ENCODE results near the gene ZFP36L1.

ZFP36L1 gene

DNA sequence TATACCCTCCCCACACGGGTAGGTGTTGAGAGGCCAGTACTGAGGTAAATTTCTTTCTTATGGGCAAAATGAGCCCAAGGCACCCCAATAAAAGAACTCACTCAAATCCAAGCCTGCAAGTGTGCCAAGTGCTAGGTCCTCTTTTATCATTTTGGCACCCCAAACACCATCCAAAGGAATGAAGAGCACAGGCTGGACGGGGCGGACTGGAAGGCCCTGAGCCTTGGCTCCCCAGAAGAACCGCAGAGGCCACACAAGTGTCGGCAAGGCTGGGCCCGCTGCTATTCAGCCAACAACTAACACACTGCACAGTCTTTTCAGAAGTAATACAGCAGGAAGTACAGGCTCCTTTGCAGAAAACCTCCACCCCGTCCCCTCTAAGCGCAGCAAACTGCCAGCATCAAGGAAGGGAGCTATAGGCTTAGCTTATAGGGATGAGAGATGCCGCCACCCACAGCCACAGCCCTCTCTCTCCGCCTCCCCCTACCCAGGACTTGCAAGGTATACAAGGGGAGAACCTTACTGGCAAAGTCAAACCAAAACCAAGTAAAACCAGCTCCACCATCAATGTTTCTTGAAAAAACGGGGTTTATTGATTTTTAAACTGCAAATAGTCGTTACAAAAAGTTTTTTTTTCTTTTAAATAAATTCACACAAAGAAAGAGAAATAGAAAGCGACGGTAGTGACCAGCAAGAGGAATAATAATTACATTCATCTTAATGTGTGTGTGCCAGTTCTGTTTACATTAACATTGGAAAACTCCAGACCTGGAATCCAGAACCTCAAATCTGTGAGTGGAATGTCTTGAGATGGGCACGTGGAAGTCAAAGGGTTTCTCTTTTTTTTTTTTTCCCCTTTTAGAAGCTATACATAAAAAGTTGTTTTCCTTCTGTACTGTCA is 5.5 kb downstream of the ZFP36L1 start:
- Histone ChIP-seq H3K4me2 (ENCODE audit: low read length) (peak overlapping the region; percentile 97), H3K9ac (ENCODE audit: low read depth, low read length) (peak overlapping the region; percentile 97), H3K27me3 (ENCODE audit: control insufficient read depth, insufficient read depth, low read length) (no peaks in the 10 kb centered on the region), H3K9me3 (replicated peaks; ENCODE audit: low read length) (no peaks in the 10 kb centered on the region), H3K36me3 (ENCODE audit: insufficient read depth, low read length) (peaks cover 52% of the 10 kb centered on the region), H3K4me1 (ENCODE audit: control insufficient read depth, insufficient read depth, low read length) (peaks cover 40% of the 10 kb centered on the region), H3K4me3 (ENCODE audit: low read length) (peak overlapping the region; percentile 53)

GRCh38 chr14:68786491-68787091 is 6.3 kb downstream of the ZFP36L1 start:
- peak overlapping the region; percentile 97 for H3K9ac ChIP-seq (ENCODE audit: low read depth, low read length)
- H3K4me3 ChIP-seq (ENCODE audit: low read length): peak overlapping the region; percentile 53
- H3K4me1 ChIP-seq (ENCODE audit: control insufficient read depth, insufficient read depth, low read length): peaks cover 40% of the 10 kb centered on the region
- H3K27me3 ChIP-seq (ENCODE audit: control insufficient read depth, insufficient read depth, low read length): no peaks in the 10 kb centered on the region
- H3K9me3 ChIP-seq (replicated peaks; ENCODE audit: low read length): no peaks in the 10 kb centered on the region
- H3K4me2 ChIP-seq (ENCODE audit: low read length): peak overlapping the region; percentile 97
- peaks cover 45% of the 10 kb centered on the region for H3K36me3 ChIP-seq (ENCODE audit: insufficient read depth, low read length)

- H3K27me3 ChIP-seq (ENCODE audit: control insufficient read depth, insufficient read depth, low read length): no peaks in the 10 kb centered on the region
- H3K4me2 ChIP-seq (ENCODE audit: low read length): no peak overlapping the region
- H3K4me1 ChIP-seq (ENCODE audit: control insufficient read depth, insufficient read depth, low read length): peaks cover 47% of the 10 kb centered on the region
- no peaks in the 10 kb centered on the region for H3K9me3 ChIP-seq (replicated peaks; ENCODE audit: low read length)
- no peak overlapping the region for H3K4me3 ChIP-seq (ENCODE audit: low read length)
- peaks cover 37% of the 10 kb centered on the region for H3K36me3 ChIP-seq (ENCODE audit: insufficient read depth, low read length)
- H3K9ac ChIP-seq (ENCODE audit: low read depth, low read length): peak overlapping the region; percentile 97
Measured at GRCh38 chr14:68785534-68786490, 7.1 kb downstream of the ZFP36L1 start.

DNA sequence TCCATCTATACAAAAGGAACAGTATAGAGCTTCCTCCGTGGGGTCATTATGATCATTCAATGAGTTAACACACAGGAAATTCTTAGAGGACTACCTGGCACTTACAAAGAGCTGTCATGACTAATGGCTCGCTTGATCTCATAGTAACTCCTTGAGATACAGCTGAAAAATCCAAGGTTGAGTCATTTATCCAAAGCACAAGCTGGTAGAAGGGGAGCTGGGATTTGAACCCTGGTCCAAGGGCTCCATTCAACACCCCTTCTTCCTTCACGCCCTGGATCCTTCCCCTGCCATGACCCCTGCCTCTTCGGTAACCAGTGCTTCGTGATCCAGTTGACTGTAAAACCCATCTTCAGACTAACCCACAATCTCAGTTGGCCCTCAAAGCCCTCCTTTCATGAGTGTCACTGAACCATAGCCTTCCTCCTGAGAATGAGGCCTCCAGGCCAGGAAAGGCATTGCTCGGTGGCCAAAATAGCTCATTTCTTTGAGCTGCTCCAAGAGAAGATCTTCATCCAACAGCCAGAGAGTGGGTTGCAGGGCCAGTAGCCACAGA is 7.8 kb downstream of the ZFP36L1 start:
- H3K4me1 ChIP-seq (ENCODE audit: control insufficient read depth, insufficient read depth, low read length): peaks cover 55% of the 10 kb centered on the region
- H3K9me3 ChIP-seq (replicated peaks; ENCODE audit: low read length): no peaks in the 10 kb centered on the region
- H3K4me3 ChIP-seq (ENCODE audit: low read length): no peak overlapping the region
- peak overlapping the region; percentile 4 for H3K4me2 ChIP-seq (ENCODE audit: low read length)
- peak overlapping the region; percentile 16 for H3K9ac ChIP-seq (ENCODE audit: low read depth, low read length)
- peaks cover 29% of the 10 kb centered on the region for H3K36me3 ChIP-seq (ENCODE audit: insufficient read depth, low read length)
- H3K27me3 ChIP-seq (ENCODE audit: control insufficient read depth, insufficient read depth, low read length): no peaks in the 10 kb centered on the region

DNA sequence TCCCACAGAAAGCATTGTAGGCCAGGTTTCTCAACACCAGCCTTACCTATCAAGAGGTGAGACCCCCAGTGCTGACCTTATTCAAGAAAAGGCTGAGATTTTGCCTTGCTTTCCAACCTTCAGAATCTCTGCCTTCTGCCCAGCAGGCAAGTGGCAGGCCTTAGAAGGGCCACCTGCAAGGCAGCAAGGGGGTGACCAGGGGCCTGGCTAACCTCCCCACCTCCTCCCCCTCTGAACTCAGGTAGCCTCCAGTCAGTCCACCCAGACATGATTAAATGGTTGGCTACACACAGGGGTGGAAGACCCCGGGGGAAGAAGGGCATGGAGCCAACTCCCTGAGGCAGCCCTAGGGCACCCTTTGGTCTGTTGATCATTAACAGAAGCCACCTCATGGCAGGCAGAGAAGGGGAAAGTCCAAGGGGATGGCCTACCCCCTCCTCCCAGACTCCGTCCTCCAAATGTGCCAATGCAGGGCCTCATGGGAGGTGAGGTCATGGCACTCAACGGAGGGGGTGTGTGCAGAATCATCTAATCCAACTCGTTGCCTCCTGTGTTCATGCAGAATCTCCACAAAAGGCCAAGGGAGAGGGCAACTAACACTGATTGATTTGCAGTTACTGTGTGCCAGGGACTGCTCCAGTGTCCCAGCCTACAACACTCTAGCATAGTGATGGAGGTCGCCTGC is 8.5 kb downstream of the ZFP36L1 start:
- Histone ChIP-seq H3K4me1 (ENCODE audit: control insufficient read depth, insufficient read depth, low read length) (peaks cover 62% of the 10 kb centered on the region), H3K4me2 (ENCODE audit: low read length) (peak overlapping the region; percentile 4), H3K27me3 (ENCODE audit: control insufficient read depth, insufficient read depth, low read length) (no peaks in the 10 kb centered on the region), H3K4me3 (ENCODE audit: low read length) (no peak overlapping the region), H3K9ac (ENCODE audit: low read depth, low read length) (peak overlapping the region; percentile 0), H3K9me3 (replicated peaks; ENCODE audit: low read length) (no peaks in the 10 kb centered on the region), H3K36me3 (ENCODE audit: insufficient read depth, low read length) (peaks cover 23% of the 10 kb centered on the region)

DNA sequence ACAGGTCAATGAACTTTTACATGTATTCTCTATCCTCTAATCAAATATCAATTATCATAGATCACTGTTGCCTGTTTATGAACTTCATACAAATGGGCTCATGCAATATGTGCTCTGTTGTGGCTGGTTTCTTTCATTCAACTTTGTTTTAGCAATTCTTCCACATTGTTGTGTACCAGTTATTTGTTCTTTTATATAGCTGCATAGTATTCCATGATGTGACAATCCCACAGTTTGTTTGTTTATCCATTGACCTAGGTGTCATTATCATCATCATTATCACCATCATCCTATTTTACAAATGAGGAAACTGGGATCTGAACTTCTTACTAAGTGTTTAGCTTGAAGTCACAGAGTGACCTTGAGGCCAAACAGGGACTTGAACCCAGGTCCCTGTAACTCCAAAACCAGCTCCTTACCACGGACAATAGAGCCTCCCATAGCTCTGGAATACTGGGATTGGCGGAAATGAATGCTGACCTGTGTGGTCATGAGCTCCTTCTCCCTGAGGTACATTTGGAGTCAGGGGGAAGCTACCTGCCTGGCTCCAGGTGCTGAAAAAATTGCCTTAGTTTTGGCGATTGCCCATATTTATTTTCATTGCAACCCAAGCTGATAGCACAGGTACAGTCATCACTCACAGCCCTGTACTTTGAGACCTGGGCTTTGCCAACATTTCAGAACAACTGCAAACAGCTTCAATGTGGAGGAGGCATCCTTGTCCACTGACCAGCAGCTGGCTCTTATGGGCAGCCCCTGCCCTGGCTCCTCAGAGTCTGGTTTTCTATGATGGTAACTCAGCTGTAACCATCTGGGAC is 9.2 kb downstream of the ZFP36L1 start:
- Histone ChIP-seq H3K4me1 (ENCODE audit: control insufficient read depth, insufficient read depth, low read length) (peaks cover 69% of the 10 kb centered on the region), H3K9ac (ENCODE audit: low read depth, low read length) (no peak overlapping the region)

DNA sequence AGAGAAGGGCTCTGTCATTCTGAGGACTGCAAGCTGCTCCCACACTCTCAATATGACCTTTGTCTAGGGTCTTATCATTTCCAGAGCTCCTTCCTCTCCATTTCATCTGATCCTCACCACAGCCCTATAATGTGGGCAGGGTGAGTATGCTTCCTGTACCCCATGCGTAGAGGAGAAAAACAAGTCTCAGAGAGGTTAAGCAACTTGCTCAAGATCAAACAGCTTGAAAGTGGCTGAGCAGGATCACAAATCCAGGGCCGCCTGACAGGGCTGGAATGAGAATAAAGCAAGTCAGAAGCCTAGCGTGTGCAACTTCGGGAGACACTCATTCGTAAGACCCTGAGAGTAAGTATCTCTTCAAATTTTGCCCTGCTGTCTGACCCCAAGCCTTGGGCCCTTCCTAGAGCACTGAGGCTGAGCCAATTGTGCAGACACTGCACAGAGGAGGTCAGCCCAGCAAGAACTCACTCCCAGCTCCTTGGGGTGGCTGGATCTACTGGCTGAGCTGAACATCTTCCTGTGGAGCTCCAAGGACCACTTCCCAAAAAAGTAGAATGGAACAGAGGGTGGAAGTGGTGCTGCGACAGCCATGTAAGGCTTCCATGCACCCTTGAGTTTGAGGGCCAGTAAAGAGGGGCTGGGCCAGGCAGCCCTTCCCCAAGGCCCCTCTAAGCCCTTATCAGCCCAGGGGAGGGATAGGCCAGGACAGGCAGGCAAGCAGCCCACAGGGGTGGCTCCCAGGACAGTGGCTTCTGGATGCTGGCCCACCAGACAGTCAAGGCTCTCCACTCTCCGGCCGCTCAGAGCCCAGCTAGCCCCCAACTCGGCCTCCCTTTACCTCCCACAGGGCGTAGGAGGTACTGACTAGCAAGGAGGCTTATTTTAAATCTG is 10.5 kb downstream of the ZFP36L1 start:
- no peak overlapping the region for H3K9ac ChIP-seq (ENCODE audit: low read depth, low read length)
- H3K9me3 ChIP-seq (replicated peaks; ENCODE audit: low read length): no peaks in the 10 kb centered on the region
- H3K4me3 ChIP-seq (ENCODE audit: low read length): no peak overlapping the region
- H3K4me2 ChIP-seq (ENCODE audit: low read length): no peak overlapping the region
- H3K4me1 ChIP-seq (ENCODE audit: control insufficient read depth, insufficient read depth, low read length): peaks cover 74% of the 10 kb centered on the region
- H3K36me3 ChIP-seq (ENCODE audit: insufficient read depth, low read length): peaks cover 5% of the 10 kb centered on the region
- H3K27me3 ChIP-seq (ENCODE audit: control insufficient read depth, insufficient read depth, low read length): no peaks in the 10 kb centered on the region

More for the DNA sequence above, 9.2 kb downstream of the ZFP36L1 start:
- H3K36me3 ChIP-seq (ENCODE audit: insufficient read depth, low read length): peaks cover 17% of the 10 kb centered on the region
- H3K27me3 ChIP-seq (ENCODE audit: control insufficient read depth, insufficient read depth, low read length): no peaks in the 10 kb centered on the region
- no peak overlapping the region for H3K4me3 ChIP-seq (ENCODE audit: low read length)
- no peak overlapping the region for H3K4me2 ChIP-seq (ENCODE audit: low read length)
- H3K9me3 ChIP-seq (replicated peaks; ENCODE audit: low read length): no peaks in the 10 kb centered on the region

GRCh38 chr14:68781161-68782021 is 11.5 kb downstream of the ZFP36L1 start:
- H3K9me3 ChIP-seq (replicated peaks; ENCODE audit: low read length): no peaks in the 10 kb centered on the region
- no peaks in the 10 kb centered on the region for H3K36me3 ChIP-seq (ENCODE audit: insufficient read depth, low read length)
- H3K9ac ChIP-seq (ENCODE audit: low read depth, low read length): peak overlapping the region; percentile 66
- peaks cover 64% of the 10 kb centered on the region for H3K4me1 ChIP-seq (ENCODE audit: control insufficient read depth, insufficient read depth, low read length)
- peak overlapping the region; percentile 59 for H3K4me2 ChIP-seq (ENCODE audit: low read length)
- no peak overlapping the region for H3K4me3 ChIP-seq (ENCODE audit: low read length)
- H3K27me3 ChIP-seq (ENCODE audit: control insufficient read depth, insufficient read depth, low read length): no peaks in the 10 kb centered on the region
